GM18907 (cell line): ENCODE results near the gene DOCK8.

Experiments used
- ATAC-seq: cut with Tn5 transposase; IDR thresholded peaks from one replicate; pipeline ENCODE4 v1.9.1; 2021; ENCODE audit warnings: mild to moderate bottlenecking, moderate library complexity; ENCODE audit not compliant: unreplicated experiment

DOCK8 gene

DNA sequence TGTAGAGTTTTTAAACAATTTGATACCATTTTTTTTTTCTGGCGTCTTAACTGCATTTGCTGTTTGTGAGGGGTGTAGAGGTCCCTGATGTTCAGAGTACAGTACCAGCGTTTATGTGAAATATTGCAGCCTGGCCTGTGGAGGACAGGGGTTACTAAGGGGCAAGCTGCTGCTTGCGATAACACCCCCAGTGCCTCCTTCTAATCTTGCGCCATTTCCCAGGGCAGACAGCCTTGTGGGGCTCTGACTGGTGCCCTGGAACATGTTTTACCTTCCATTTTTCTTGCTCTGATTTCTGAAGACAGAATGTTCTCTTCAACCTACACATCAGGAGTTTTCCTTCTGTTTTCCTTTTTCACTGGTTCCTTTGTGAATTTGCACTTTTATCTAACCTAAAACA lies 142.9 kb downstream of the DOCK8 start:
- no peak for ATAC-seq

DNA sequence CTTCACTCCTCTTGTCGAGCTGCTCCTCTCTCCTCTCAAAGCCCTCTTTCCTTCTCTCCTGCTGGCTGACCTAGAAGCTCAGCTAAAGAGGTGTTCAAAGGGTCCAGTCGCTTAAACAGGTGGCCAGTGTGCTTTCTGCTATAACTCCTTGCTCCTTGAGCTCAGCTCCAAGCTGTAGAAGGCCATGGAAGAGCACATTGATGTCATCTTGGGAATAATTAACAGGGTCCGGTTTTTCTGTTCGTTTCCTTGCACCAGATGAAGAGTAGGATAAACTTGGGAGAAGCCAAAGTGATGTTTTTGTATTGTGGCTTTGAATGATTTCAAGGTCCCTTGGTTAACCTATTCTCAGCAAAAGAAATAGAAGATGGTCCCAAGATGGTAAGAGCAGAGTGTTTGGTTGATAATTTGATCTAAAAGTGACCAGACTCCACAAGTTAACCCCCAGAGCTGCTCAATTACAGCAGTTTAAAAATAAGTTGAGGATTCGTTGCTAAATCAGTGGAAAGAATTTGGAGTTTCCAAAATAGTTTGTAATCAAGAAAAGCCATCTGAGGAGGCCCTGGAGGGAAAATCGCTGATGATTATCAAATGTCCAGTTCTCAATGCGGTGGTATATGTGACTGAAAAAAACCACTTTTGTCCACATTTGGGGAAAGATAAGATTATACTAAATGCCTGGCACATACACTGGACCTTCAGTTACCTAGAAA lies 148.1 kb downstream of the DOCK8 start:
- no peak for ATAC-seq

GRCh38 chr9:363274-363612 lies 148.6 kb downstream of the DOCK8 start:
- ATAC-seq: no peak

GRCh38 chr9:365436-365835 lies 150.8 kb downstream of the DOCK8 start:
- ATAC-seq: no peak

- ATAC-seq: no peak
Observed at GRCh38 chr9:366620-367019, 152.0 kb downstream of the DOCK8 start.

GRCh38 chr9:370086-370485 lies 155.4 kb downstream of the DOCK8 start:
- no peak for ATAC-seq

DNA sequence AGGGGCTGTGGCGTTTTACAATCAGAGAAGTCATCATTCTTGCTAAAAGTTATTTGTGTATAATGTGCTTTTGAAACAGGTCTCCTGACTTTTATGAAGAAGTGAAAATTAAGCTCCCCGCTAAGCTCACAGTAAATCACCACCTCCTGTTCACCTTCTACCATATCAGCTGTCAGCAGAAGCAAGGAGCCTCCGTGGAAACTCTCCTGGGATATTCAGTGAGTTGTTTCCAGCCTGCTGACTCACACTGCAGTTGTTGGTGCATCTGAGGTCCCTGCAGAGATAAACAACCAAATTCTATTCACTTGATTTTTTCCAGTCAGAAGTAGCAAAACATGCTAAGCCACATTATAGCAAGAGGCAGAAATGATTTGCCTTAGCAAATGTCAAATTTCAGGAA lies 156.7 kb downstream of the DOCK8 start:
- ATAC-seq: no peak

DNA sequence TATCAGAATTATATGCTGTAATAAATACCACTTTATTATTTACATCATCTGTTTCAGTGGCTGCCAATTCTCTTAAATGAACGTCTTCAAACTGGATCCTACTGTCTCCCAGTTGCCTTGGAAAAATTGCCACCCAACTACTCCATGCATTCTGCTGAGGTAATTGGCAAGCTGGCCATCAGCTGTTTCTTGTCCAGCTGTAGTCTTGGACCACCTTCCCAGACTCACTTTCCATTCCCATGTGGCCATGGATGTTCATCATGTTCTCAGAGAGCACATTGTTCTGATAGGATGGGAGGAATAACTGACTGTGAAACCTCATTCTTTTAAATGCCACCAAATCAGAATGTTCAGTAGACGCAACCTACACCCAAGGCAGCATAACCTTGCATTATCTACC lies 157.5 kb downstream of the DOCK8 start:
- no peak for ATAC-seq

GRCh38 chr9:373759-374206 lies 159.1 kb downstream of the DOCK8 start:
- ATAC-seq: no peak

GRCh38 chr9:374736-375135 lies 160.1 kb downstream of the DOCK8 start:
- ATAC-seq: no peak

- no peak for ATAC-seq
Observed at GRCh38 chr9:376115-376514, 161.4 kb downstream of the DOCK8 start.

GRCh38 chr9:378263-378662 lies 163.6 kb downstream of the DOCK8 start:
- ATAC-seq: no peak

DNA sequence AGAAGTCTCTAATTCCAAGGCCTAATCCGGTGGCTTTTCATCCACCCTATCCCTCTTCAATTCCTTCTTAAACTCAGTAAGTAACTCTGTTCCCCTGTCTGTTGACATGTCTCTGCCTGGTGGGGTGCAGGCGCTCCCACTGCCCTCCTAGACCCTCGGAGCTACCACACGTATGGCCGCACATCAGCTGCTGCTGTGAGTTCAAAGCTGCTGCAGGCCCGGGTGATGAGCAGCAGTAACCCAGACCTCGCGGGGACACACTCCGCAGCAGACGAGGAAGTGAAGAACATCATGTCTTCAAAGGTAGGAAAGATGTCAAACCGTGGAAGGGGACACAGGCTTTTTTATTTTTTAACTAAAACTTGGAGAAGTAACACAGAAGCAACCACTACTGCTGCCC lies 167.7 kb downstream of the DOCK8 start:
- ATAC-seq: no peak

- ATAC-seq: no peak
Observed at GRCh38 chr9:385818-386398, 171.2 kb downstream of the DOCK8 start.

DNA sequence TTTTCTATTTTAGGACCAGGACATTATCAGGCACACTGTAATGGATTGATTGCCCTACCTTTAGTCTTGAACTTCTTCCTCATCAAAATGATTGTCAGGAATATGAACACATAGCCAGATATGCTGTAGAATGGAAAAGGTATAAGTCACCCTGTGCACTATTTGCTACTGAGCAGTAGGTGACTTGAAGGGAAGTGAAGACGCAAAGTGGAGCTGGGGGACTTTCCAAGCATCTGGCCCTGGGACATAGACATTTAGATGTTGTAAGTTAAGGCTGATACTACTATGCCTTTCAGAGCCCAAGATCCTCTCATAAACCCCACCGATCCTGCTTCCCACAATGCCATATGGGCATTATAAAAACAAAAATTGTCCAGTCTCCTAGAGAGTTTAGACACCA lies 174.5 kb downstream of the DOCK8 start:
- ATAC-seq: peak; percentile 47

GRCh38 chr9:389758-390157 lies 175.1 kb downstream of the DOCK8 start:
- no peak for ATAC-seq

DNA sequence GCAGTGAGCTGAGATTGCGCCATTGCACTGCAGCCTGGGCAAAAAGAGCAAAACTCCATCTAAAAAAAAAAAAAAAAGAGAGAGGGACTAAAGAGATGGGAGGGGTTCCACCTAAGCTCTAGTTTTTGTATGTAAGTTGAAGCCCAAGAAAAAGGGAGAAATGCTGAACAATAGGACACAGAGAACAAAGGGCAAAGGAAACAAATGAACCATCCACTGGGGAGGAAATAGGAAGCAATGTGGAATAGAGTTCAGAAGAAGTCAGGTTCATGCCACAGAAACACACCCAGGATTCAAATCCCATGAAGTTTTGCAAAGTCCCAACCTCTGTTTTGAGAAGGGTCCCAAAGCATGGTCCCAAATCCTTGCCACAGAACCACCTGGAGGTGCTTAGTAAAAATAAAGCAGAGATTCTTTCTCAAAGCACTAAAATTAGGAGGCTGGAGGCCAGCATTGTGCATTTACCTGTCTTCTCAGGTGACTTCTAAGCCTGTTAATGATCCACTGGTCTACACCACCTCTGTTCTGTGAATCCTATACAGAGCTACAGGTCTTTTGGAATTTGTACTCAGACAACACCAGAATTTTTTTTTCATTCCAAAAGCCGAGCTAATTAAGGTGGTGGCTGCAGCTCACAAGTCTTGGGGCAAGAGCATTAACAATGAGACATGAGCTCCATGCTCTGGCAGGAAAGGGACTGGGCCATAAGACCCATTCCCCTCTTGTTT lies 177.6 kb downstream of the DOCK8 start:
- no peak for ATAC-seq

GRCh38 chr9:394347-395052 lies 179.8 kb downstream of the DOCK8 start:
- ATAC-seq: no peak

DNA sequence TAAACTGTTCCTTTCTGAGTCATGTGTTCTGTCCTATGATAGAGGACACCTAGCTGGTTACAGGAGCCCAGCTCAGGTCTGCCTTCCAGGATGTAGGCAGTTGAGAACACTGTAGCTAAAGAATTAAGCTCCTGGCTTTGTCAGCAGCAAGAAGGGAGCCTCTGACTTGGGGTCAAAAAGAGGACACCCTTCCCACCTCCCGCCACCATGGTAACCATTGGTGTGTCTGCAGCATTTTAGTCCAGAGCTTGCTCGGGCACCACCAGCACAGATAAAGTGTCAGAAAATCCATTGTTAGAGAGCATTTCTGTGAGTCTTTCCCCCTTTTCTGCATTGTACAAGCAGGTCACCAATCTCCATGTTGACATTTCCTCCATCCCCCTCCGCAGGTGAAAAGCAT lies 181.7 kb downstream of the DOCK8 start:
- no peak for ATAC-seq

- no peak for ATAC-seq
Observed at GRCh38 chr9:398085-398484, 183.4 kb downstream of the DOCK8 start.

GRCh38 chr9:401223-401622 lies 186.6 kb downstream of the DOCK8 start:
- ATAC-seq: no peak

GRCh38 chr9:404234-404633 lies 189.6 kb downstream of the DOCK8 start:
- ATAC-seq: no peak
